ENCODE data around the gene SULT1E1.
"Not testable (repeated sequence)": the region's sequence is repeated elsewhere in the genome, so short reads cannot be mapped to it uniquely, and the experiment has no call there.

SULT1E1 gene

GRCh38 chr4:69838977-69839376 lies 21.0 kb downstream of the SULT1E1 start:
- DNase-seq = no peak

- DNase-seq = no peak
Measured at GRCh38 chr4:69836287-69836686, 23.7 kb downstream of the SULT1E1 start.

- no peak for DNase-seq
Measured at GRCh38 chr4:69835766-69836165, 24.2 kb downstream of the SULT1E1 start.

GRCh38 chr4:69833251-69833650 lies 26.7 kb downstream of the SULT1E1 start:
- DNase-seq = no peak

- DNase-seq = peak; percentile 61
Measured at GRCh38 chr4:69832326-69833030, 27.5 kb downstream of the SULT1E1 start.

GRCh38 chr4:69831646-69832325 lies 28.2 kb downstream of the SULT1E1 start:
- DNase-seq = no peak

GRCh38 chr4:69831270-69831627 lies 28.7 kb downstream of the SULT1E1 start:
- DNase-seq = no peak

- peak; percentile 91 for DNase-seq
Measured at GRCh38 chr4:69830560-69831269, 29.2 kb downstream of the SULT1E1 start.

- no peak for DNase-seq
Measured at GRCh38 chr4:69830192-69830559, 29.8 kb downstream of the SULT1E1 start.

- DNase-seq = no peak
Measured at GRCh38 chr4:69829678-69830077, 30.3 kb downstream of the SULT1E1 start.

- no peak for DNase-seq
Measured at GRCh38 chr4:69828828-69829227, 31.1 kb downstream of the SULT1E1 start.

GRCh38 chr4:69825056-69825455 lies 34.9 kb downstream of the SULT1E1 start:
- not testable (repeated sequence) for DNase-seq

- DNase-seq = peak; percentile 65
Measured at GRCh38 chr4:69823481-69824186, 36.3 kb downstream of the SULT1E1 start.

- DNase-seq = no peak
Measured at GRCh38 chr4:69823048-69823447, 36.9 kb downstream of the SULT1E1 start.

- no peak for DNase-seq
Measured at GRCh38 chr4:69822198-69822597, 37.7 kb downstream of the SULT1E1 start.

- peak; percentile 40 for DNase-seq
Measured at GRCh38 chr4:69818060-69818639, 41.8 kb downstream of the SULT1E1 start.

- no peak for DNase-seq
Measured at GRCh38 chr4:69816236-69816635, 43.7 kb downstream of the SULT1E1 start.

- no peak for DNase-seq
Measured at GRCh38 chr4:69813628-69814027, 46.3 kb downstream of the SULT1E1 start.

- DNase-seq = no peak
Measured at GRCh38 chr4:69811166-69811565, 48.8 kb downstream of the SULT1E1 start.

- DNase-seq = no peak
Measured at GRCh38 chr4:69800599-69800998, 59.3 kb downstream of the SULT1E1 start.

GRCh38 chr4:69799337-69799736 lies 60.6 kb downstream of the SULT1E1 start:
- no peak for DNase-seq

- DNase-seq = no peak
Measured at GRCh38 chr4:69793732-69794131, 66.2 kb downstream of the SULT1E1 start.

All from NCI-H146 (cell line).